Measurements from ENCODE around the gene PTGES3.

Gene PTGES3

DNA sequence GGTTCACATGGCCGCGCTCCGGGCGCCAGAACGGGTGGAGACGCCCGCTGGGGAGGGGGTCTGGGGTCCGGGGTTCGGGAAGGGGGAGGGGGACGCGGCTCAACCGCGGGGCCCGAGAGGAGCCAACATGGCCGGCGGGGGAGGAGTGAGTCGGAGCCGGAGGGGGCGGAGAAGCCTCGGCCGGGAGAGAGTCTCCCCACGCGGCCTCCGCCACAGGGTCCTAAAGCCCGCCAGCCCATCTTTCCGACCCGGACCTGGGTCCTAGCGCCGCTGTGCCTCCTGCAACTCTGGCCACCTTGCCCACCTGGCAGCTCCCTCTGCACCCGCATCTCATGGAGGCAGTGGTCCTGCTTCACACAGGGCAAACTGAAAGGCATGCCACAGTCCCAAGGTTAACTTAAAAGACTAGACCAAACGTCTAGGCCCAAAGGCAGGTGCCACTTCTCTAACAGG, 57.9 kb downstream of the PTGES3 start, which contains the start of gene BAZ2A:
Gene BAZ2A, minus strand, starts transcription at position 147 of the 453 bp plus-strand sequence. CDS start 12,796 bp downstream, outside the sequence.
- ATAC-seq: peak; percentile 86
- TF ChIP-seq ZC3H10 (CRISPR knock-in tag; IDR thresholded peaks at IDR 0.05) (no peak), RARB (CRISPR knock-in tag; IDR thresholded peaks at IDR 0.05) (no peak), ZNF70 (CRISPR knock-in tag; IDR thresholded peaks at IDR 0.05) (no peak), ISL1 (CRISPR knock-in tag; IDR thresholded peaks at IDR 0.05) (no peak), PPARA (CRISPR knock-in tag; IDR thresholded peaks at IDR 0.05; ENCODE audit: borderline replicate concordance) (no peak), ZFP30 (CRISPR knock-in tag; IDR thresholded peaks at IDR 0.05) (no peak), ESRRG (CRISPR knock-in tag; IDR thresholded peaks at IDR 0.05) (no peak), ZNF565 (CRISPR knock-in tag; conservative IDR thresholded peaks at IDR 0.05; ENCODE audit: low read depth) (no peak), TCF4 (CRISPR knock-in tag; IDR thresholded peaks at IDR 0.05; ENCODE audit: borderline replicate concordance) (no peak), GLIS3 (CRISPR knock-in tag; IDR thresholded peaks at IDR 0.05) (no peak), CSDC2 (CRISPR knock-in tag; IDR thresholded peaks at IDR 0.05) (no peak), ZNF8 (CRISPR knock-in tag; IDR thresholded peaks at IDR 0.05) (no peak), TSHZ2 (CRISPR knock-in tag; IDR thresholded peaks at IDR 0.05) (no peak), OSR1 (CRISPR knock-in tag; IDR thresholded peaks at IDR 0.05) (no peak)

DNA sequence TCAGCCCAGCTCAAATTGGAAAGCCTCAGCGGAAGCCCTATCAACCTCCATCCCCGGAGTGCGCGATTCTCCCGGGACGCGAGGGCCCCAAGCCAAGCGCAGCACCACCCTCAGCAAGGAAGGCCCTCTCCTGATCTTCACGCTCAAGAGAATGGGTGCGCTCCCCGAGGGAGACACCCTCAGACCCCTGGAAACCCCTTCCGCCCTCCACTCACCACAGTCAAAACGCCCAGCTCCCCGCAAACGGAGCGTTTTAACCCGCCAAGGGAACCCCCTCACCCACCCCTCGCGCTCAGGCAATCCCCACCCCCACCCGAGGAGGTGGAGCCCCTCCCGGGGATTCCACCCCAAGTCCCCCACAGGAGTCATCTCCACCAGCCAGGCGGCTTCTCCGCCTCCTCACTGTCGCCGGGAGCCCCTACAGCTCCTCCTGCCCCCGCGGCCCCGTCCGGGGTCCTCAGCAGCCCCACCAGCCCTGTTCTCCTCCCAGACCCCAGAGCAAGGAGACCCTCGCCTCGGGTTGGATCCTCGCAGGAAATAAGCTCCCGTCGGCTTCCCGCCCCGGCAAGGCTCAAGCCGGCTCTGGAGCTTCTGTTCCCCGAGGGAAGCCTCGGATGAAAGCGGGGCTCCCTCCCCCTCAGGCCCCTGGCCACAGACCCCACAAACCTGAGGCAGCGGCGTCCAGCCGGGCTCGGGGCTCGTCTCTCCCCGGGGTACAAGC, 58.5 kb downstream of the PTGES3 start:
- peak; percentile 66 for ATAC-seq
- TF ChIP-seq ISL1 (CRISPR knock-in tag; IDR thresholded peaks at IDR 0.05): no peak
- no peak for TF ChIP-seq OSR1 (CRISPR knock-in tag; IDR thresholded peaks at IDR 0.05)
- no peak for TF ChIP-seq CREB5 (CRISPR knock-in tag; IDR thresholded peaks at IDR 0.05; ENCODE audit: low read depth)
- TF ChIP-seq ZNF8 (CRISPR knock-in tag; IDR thresholded peaks at IDR 0.05): no peak

GRCh38 chr12:56628671-56629458, 59.2 kb downstream of the PTGES3 start:
- ATAC-seq: peak; percentile 42
- TF ChIP-seq CREB5 (CRISPR knock-in tag; IDR thresholded peaks at IDR 0.05; ENCODE audit: low read depth) (no peak), ARNTL (CRISPR knock-in tag; IDR thresholded peaks at IDR 0.05; ENCODE audit: borderline replicate concordance, low read depth) (no peak), CSDC2 (CRISPR knock-in tag; IDR thresholded peaks at IDR 0.05) (no peak), ZC3H10 (CRISPR knock-in tag; IDR thresholded peaks at IDR 0.05) (no peak), ZNF8 (CRISPR knock-in tag; IDR thresholded peaks at IDR 0.05) (no peak), ZFP3 (CRISPR knock-in tag; IDR thresholded peaks at IDR 0.05) (no peak), GLIS3 (CRISPR knock-in tag; IDR thresholded peaks at IDR 0.05) (no peak), BACH2 (CRISPR knock-in tag; IDR thresholded peaks at IDR 0.05; ENCODE audit: borderline replicate concordance) (no peak), ESRRG (CRISPR knock-in tag; IDR thresholded peaks at IDR 0.05) (no peak), ZNF565 (CRISPR knock-in tag; conservative IDR thresholded peaks at IDR 0.05; ENCODE audit: low read depth) (no peak), PPARA (CRISPR knock-in tag; IDR thresholded peaks at IDR 0.05; ENCODE audit: borderline replicate concordance) (no peak), TSHZ2 (CRISPR knock-in tag; IDR thresholded peaks at IDR 0.05) (no peak), SNAI2 (CRISPR knock-in tag; IDR thresholded peaks at IDR 0.05) (no peak), ISL1 (CRISPR knock-in tag; IDR thresholded peaks at IDR 0.05) (no peak), ZNF70 (CRISPR knock-in tag; IDR thresholded peaks at IDR 0.05) (no peak), TOX (CRISPR knock-in tag; IDR thresholded peaks at IDR 0.05; ENCODE audit: borderline replicate concordance) (no peak)
- TF ChIP-seq, protein P1, sequence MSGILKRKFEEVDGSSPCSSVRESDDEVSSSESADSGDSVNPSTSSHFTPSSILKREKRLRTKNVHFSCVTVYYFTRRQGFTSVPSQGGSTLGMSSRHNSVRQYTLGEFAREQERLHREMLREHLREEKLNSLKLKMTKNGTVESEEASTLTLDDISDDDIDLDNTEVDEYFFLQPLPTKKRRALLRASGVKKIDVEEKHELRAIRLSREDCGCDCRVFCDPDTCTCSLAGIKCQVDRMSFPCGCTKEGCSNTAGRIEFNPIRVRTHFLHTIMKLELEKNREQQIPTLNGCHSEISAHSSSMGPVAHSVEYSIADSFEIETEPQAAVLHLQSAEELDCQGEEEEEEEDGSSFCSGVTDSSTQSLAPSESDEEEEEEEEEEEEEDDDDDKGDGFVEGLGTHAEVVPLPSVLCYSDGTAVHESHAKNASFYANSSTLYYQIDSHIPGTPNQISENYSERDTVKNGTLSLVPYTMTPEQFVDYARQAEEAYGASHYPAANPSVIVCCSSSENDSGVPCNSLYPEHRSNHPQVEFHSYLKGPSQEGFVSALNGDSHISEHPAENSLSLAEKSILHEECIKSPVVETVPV (CRISPR knock-in tag; IDR thresholded peaks at IDR 0.05): no peak
- TF ChIP-seq, protein P2, sequence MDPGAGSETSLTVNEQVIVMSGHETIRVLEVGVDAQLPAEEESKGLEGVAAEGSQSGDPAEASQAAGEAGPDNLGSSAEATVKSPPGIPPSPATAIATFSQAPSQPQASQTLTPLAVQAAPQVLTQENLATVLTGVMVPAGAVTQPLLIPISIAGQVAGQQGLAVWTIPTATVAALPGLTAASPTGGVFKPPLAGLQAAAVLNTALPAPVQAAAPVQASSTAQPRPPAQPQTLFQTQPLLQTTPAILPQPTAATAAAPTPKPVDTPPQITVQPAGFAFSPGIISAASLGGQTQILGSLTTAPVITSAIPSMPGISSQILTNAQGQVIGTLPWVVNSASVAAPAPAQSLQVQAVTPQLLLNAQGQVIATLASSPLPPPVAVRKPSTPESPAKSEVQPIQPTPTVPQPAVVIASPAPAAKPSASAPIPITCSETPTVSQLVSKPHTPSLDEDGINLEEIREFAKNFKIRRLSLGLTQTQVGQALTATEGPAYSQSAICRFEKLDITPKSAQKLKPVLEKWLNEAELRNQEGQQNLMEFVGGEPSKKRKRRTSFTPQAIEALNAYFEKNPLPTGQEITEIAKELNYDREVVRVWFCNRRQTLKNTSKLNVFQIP (CRISPR knock-in tag; IDR thresholded peaks at IDR 0.05; ENCODE audit: borderline replicate concordance, low read depth): no peak
